Measurements from ENCODE around the gene HYAL1.
A peak's percentile ranks its signal among the peaks of the same experiment; 100 is the strongest.
"Not testable (repeated sequence)": the region's sequence is repeated elsewhere in the genome, so short reads cannot be mapped to it uniquely, and the experiment has no call there.

The HYAL1 gene

DNA sequence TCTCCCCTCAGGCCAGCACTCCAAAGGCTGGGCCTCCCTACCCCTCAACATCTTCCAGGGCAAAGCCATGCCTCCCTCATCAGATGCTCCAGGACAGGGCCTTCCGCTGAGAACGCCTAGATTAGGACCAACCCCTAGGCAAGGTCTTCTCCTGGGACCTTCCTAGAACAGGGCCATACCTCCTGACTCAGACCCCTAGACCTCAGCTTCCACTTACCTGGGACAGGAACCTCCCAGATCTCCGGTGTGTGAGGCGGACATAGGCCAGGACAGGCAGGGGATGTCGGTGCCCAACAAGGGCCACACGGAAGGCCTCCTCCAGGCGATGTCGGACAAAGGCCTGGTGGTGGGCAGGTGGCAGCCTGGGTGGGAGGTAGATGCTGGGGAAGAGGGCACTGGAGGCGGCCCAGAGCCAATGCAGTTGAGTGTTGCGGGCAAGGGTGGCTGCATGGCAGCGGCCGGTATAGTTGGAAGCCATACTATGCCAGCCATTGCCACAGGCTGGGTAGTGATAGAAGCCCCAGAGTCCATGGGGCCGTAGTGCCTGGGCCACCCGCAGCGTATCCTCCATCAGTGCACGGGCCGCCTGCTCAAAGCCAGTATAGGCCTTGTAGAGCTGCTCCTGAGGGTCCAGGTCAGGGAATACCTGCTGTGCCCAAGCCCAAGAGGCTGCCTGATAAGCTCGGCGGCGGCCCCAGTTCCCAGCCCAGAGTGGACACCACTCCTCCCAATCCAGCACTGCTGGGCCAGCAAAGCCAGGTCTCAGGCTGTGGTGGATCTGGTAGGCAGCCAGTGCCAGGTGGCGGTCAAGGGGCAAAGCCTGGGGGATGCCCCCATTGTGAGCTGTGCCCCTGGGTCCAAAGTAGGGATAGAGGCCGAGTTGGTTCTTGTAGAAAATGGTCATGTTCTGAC lies 8.6 kb downstream of the HYAL1 start:
- no peak overlapping the region for H3K4me3 Mint-ChIP-seq
- H3K27me3 Mint-ChIP-seq: no peaks in the 10 kb centered on the region
- no peak for DNase-seq
- ATAC-seq: no peak
- no peaks in the 10 kb centered on the region for H3K9me3 Mint-ChIP-seq
- H3K4me1 Mint-ChIP-seq: peaks cover 55% of the 10 kb centered on the region
- no peak overlapping the region for H3K27ac Mint-ChIP-seq

GRCh38 chr3:50294089-50294488 lies 9.3 kb downstream of the HYAL1 start:
- Mint-ChIP-seq H3K9me3 (no peaks in the 10 kb centered on the region), H3K27ac (no peak overlapping the region), H3K4me3 (no peak overlapping the region), H3K27me3 (no peaks in the 10 kb centered on the region), H3K4me1 (peaks cover 60% of the 10 kb centered on the region)
- DNase-seq: no peak
- no peak for ATAC-seq

GRCh38 chr3:50293079-50293801 lies 10.1 kb downstream of the HYAL1 start:
- Mint-ChIP-seq H3K27ac (peak overlapping the region; percentile 98), H3K4me3 (peak overlapping the region; percentile 95 to 99), H3K9me3 (no peaks in the 10 kb centered on the region), H3K4me1 (peaks cover 64% of the 10 kb centered on the region), H3K27me3 (no peaks in the 10 kb centered on the region)
- no peak for DNase-seq
- ATAC-seq: no peak

DNA sequence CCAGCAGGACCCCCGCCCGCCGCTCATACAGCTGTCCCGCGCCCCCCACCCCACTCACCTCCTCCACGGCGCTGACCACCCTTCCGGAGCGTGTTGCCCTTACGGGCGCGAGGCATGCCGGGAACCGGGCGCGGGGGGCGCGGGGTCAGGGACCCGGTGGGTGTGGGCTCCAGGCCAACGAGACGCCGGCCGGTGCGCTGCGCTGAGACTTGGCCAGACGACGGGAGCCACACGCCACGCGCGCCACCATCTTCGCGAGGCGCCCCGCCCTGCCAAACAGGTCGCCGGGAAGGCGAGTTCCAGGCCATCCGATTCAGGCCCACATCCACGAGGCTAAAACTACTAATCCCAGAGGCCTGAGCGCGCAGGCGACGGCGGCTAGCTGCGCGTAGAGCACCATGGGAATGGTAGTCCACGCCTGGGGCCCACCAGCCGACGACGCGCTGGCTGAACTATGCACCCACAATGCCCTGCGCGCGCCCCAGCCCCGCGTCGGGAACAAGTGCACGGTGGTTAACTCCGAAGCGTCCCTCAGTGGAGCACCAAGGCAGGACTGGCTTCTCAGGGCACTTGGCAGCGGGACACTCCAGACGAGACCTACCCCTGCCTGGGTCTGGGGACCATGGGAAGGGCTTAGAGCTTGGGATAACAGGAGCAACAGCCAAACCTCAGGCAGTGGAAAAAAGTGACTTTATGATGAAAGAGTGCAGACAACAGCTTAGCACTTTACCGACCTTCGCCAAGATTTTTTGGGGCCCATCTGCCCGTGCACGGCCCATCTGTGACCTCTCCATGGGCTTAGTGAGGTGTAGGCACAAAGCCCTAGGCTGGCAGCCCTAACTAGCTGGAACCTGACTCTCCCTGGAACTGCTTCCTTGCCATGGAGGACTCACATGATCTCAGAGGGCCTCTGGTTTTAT lies 11.0 kb downstream of the HYAL1 start, which contains the start of gene IFRD2:
Gene IFRD2, minus strand, starts transcription at position 271 of the 920 bp plus-strand sequence. Its CDS starts 155 bp downstream, at position 116.
- H3K27me3 Mint-ChIP-seq: no peaks in the 10 kb centered on the region
- ATAC-seq: peak; percentile 98
- H3K9me3 Mint-ChIP-seq: no peaks in the 10 kb centered on the region
- H3K27ac Mint-ChIP-seq: peak within 1 kb of the TSS; percentile 98
- peak; percentile 94 to 97 for DNase-seq
- peak within 1 kb of the TSS; percentile 95 to 99 for H3K4me3 Mint-ChIP-seq
- peaks cover 57% of the 10 kb centered on the region for H3K4me1 Mint-ChIP-seq

DNA sequence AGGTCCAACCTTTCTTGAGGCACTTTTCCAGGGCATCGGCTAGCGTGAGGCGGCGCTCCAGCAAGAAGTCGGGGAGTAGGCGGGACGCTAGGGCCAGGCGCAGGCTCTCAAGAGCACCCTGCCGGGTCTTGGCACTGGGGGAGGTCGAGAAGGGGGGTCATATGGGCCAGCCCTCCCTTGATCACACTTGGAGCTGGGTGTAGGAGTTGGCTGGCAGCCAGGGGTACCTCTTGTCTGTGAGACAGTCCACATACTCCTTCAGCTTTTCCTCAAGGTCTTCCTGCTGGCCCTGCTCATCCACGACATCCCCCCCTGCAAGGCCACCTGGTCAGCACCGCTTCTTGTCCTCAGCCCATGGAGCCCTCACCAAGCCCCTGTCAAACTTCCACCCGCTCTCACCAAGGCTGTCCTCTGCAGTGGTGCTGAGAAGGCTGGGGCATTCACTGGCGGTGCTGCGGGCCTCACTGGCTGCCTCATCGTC lies 13.2 kb downstream of the HYAL1 start:
- no peak for ATAC-seq
- H3K27me3 Mint-ChIP-seq: no peaks in the 10 kb centered on the region
- H3K4me1 Mint-ChIP-seq: peaks cover 49% of the 10 kb centered on the region
- peak overlapping the region in 1 of 2 donors; percentile 95 for H3K4me3 Mint-ChIP-seq
- no peak for DNase-seq
- no peak overlapping the region for H3K27ac Mint-ChIP-seq
- no peaks in the 10 kb centered on the region for H3K9me3 Mint-ChIP-seq

DNA sequence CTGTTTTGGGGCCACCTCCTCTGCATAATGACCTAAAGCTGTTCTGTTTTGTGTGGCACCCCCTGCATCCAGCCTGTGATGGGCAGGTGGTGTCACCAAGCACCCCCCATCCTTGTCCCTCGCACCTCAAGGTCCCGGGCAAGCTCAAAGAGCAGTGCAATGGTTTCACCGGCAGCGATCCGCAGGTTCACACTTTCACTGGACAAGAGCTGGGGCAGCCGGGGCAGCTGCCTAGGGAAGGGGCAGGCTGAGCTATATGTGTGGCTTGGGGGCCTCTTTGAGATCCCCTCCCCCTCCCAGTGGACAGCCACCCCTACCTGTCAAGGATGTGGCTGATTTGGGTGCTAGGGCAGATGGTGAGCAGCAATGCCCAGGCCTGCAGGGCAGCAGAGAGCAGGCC lies 14.2 kb downstream of the HYAL1 start:
- Mint-ChIP-seq H3K27ac (no peak overlapping the region), H3K4me3 (no peak overlapping the region), H3K9me3 (no peaks in the 10 kb centered on the region), H3K4me1 (peaks cover 49% of the 10 kb centered on the region), H3K27me3 (no peaks in the 10 kb centered on the region)
- DNase-seq: no peak
- ATAC-seq: no peak

DNA sequence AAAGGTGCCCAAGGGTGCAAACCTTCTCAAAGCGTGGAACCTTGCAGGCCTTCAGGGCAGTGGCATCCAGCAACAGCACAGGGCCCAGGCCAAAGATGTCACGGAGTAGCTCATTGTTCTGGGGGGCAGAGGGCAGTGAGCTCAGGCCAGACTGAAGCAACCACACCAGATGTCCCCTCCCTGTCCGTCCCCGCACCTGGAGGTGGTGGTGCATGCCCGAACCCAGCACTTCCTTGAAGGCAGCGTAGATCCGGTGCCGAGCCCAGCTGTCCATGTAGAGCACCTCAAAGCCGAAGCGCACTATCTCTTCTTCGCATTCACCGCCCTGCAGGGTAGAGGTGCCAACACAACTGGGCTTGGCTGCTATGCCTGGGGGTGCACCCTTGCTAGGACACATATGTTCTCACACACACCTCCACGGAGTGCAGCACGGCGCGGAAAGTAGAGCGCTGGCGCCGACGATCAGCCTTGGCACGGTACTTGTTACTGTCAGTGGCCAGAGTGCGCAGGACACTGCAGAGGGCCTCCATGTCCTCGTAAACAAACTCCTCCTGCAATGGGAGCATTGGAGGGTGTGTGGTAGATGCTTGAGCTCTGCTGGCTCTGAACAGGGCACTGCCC lies 14.9 kb downstream of the HYAL1 start:
- Mint-ChIP-seq H3K27ac (no peak overlapping the region), H3K27me3 (no peaks in the 10 kb centered on the region), H3K4me3 (no peak overlapping the region), H3K4me1 (peaks cover 49% of the 10 kb centered on the region), H3K9me3 (no peaks in the 10 kb centered on the region)
- DNase-seq (no peak), ATAC-seq (no peak)

DNA sequence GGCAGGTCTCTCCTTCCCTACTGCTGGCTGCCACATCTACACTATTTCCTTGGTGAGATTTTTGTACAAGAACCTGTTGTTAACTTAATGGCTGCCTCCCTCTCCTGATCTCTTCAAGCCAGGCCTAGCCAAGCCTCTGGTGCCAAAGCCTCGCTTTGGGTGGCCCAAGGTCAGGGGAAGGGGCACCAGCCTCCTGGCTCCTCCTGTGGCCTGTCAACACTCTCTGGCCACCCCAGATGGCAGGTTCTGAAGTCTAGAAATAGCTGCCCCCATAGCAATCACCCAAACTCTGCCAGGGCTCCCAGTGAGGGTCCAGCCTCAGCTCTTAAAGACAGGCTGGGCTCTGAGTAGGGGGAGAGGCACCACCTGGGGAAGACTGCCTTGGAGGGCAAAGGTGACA lies 16.1 kb downstream of the HYAL1 start:
- H3K9me3 Mint-ChIP-seq: no peaks in the 10 kb centered on the region
- H3K4me3 Mint-ChIP-seq: no peak overlapping the region
- no peak for ATAC-seq

GRCh38 chr3:50286322-50287227 lies 16.8 kb downstream of the HYAL1 start:
- Mint-ChIP-seq H3K27me3 (no peaks in the 10 kb centered on the region), H3K9me3 (no peaks in the 10 kb centered on the region), H3K4me1 (peaks cover 37% of the 10 kb centered on the region), H3K4me3 (no peak overlapping the region), H3K27ac (no peak overlapping the region)
- no peak for DNase-seq
- peak; percentile 27 for ATAC-seq

More for the DNA sequence above, 16.1 kb downstream of the HYAL1 start:
- Mint-ChIP-seq H3K27ac (peak overlapping the region in 1 of 2 donors; percentile 91), H3K27me3 (no peaks in the 10 kb centered on the region), H3K4me1 (peaks cover 37% of the 10 kb centered on the region)
- DNase-seq: no peak

- DNase-seq, H3K9me3 Mint-ChIP-seq, H3K27me3 Mint-ChIP-seq, ATAC-seq, H3K27ac Mint-ChIP-seq, H3K4me3 Mint-ChIP-seq: not testable (repeated sequence)
- peaks cover 12% of the 10 kb centered on the region for H3K4me1 Mint-ChIP-seq
These were observed 19.3 kb downstream of the HYAL1 start for GRCh38 chr3:50284121-50284520.

DNA sequence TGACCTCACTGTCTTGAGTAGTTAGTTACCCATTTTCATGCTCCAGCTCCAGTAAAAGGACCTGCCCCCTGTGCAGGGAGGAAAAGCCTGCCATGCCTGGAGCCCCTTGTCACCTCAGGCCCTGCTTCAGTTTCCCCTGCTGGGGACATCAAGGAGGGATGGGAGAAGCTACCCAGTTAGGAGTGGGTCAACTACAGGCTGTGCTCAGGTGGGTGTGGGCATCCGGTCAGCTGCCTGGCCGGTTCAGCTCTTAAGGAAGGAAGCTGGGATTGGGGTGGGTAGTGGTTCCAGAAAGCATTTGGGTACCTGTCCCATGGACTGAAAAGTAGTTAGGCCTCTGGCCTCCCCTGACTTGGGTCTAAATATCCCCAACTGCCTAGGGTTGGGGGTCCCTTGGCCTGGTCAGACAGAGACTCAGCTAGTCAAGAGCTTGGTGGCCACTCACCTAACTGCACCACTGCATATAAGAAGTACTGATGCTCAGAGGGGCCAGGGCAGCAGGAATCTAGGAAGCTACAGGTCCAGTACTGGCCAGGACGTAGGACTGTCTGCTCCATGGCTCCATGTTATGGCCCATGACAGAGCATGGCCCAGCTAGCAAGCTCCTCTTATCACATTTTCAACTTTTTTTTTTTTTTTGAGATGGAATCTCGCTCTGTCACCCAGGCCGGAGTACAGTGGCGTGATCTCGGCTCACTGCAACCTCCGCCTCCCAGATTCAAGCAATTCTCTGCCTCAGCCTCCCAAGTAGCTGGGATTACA lies 23.9 kb downstream of the HYAL1 start:
- ATAC-seq (no peak), DNase-seq (no peak)
- Mint-ChIP-seq H3K27ac (no peak overlapping the region), H3K4me3 (no peak overlapping the region), H3K9me3 (no peaks in the 10 kb centered on the region), H3K4me1 (peaks cover 21% of the 10 kb centered on the region), H3K27me3 (peaks cover 41% of the 10 kb centered on the region)

DNA sequence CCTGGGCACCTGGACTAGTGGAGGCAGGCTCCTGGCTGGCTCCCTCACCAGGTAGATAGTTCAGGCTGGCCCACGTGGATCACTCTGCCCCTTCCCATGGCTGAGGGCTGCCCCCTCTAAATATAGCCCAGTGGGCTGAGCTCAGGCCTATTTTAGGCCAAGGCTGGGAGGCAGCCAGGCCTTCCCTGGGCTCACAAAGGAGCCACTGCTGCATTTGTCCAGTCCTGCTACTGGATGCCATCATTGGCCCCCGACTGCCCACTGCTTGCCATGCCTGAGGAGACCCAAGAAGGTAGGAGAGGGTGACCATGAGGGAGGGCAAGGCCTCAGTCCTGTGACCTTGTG lies 24.5 kb downstream of the HYAL1 start, which contains the start of gene LSMEM2:
Gene LSMEM2, plus strand, starts transcription at position 208 of the 345 bp plus-strand sequence. Its CDS starts 27 bp downstream, at position 235.
- Mint-ChIP-seq H3K27me3 (peaks cover 47% of the 10 kb centered on the region), H3K4me1 (peaks cover 27% of the 10 kb centered on the region), H3K4me3 (no peak within 1 kb of the TSS), H3K27ac (no peak within 1 kb of the TSS), H3K9me3 (no peaks in the 10 kb centered on the region)
- ATAC-seq (no peak), DNase-seq (no peak)

DNA sequence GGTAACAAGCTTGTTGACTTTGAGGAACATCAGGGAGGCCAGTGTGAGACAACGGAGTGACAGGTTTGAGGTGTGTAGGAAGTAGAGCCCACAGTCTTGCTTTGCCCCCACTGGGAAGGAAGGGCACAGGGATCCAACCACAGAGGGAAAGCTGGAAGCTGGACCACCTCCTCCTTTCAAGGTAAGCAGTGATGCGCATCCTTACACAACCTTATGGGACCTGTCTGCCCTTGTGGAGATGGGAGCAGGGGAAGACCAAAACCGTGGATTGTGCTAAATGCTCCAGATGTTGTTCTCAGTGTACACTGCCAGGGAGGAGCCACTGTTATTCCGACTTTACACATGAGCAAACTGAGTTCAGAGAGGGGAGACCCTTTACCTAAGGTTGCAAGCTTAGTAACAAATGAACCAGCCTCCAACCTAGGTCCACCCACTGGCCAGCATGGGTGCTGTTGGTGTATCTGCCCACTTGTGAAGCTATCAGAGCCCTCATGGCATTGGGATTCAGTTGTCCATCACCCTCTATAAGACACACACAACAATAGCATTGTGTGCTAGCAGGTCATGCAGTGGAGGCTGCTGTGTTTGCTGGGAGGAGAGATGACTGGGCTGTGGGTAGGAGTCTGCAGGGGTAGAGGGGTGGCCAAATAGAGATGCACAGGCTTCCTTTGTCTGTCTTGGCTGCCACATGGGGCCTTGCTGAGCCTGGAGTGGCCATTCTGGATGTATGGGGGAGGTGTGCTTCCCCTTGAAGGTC lies 25.1 kb downstream of the HYAL1 start:
- Mint-ChIP-seq H3K9me3 (no peaks in the 10 kb centered on the region), H3K4me1 (peaks cover 30% of the 10 kb centered on the region), H3K27me3 (peaks cover 52% of the 10 kb centered on the region), H3K4me3 (no peak overlapping the region), H3K27ac (no peak overlapping the region)
- DNase-seq (no peak), ATAC-seq (peak; percentile 10)

Data from stimulated activated naive CD8-positive, alpha-beta T cell treated with anti-CD3 and anti-CD28 coated beads, Interleukin-15, amount 100 ng/mL, for 72 hours (primary cell).